HepG2 (cell line): ENCODE measurements around the gene ZNF714. TPM values are rescaled to one million over a fixed set of nuclear protein-coding genes. Genes with fewer than 3 reads are reported as not detected.

Experiments
- EP300 ChIP-seq, 3 experiments: sonication (generic) in 1 of 3; formaldehyde crosslinking in 1 of 3; IDR thresholded peaks; 2 replicates each; pipeline versions ENCODE4 v1.5.1 to v1.6.1; 2011 to 2020; ENCODE audit warnings: low read depth in 2 of 3, low read length in 2 of 3, borderline replicate concordance in 1 of 3, improper control_type of control experiment in 1 of 3, mild to moderate bottlenecking in 1 of 3, missing genetic modification reagents in 1 of 3, moderate library complexity in 1 of 3
- ZKSCAN5 ChIP-seq: sonication (generic); formaldehyde crosslinking; IDR thresholded peaks from 2 replicates; pipeline ENCODE4 v1.5.1; 2020; ENCODE audit warnings: mild to moderate bottlenecking, missing genetic modification reagents
- ZNF251 ChIP-seq: sonication (generic); formaldehyde crosslinking; IDR thresholded peaks from 2 replicates; pipeline ENCODE4 v1.9.0; 2021; ENCODE audit warnings: mild to moderate bottlenecking, missing genetic modification reagents
- ZNF350 ChIP-seq: sonication (generic); formaldehyde crosslinking; IDR thresholded peaks from 2 replicates; pipeline ENCODE4 v1.4.0; 2020; ENCODE audit warnings: mild to moderate bottlenecking, low read depth, missing genetic modification reagents, borderline replicate concordance
- ZNF558 ChIP-seq: sonication (generic); formaldehyde crosslinking; IDR thresholded peaks from 2 replicates; pipeline ENCODE4 v1.9.0; 2022; ENCODE audit warnings: mild to moderate bottlenecking, missing genetic modification reagents, borderline replicate concordance
- ZNF616 ChIP-seq: sonication (generic); formaldehyde crosslinking; IDR thresholded peaks from 2 replicates; pipeline ENCODE4 v1.5.0; 2020; ENCODE audit warnings: low read depth, mild to moderate bottlenecking, missing genetic modification reagents
- ZNF713 ChIP-seq: sonication (generic); formaldehyde crosslinking; IDR thresholded peaks from 2 replicates; pipeline ENCODE4 v1.4.0; 2020; ENCODE audit warnings: mild to moderate bottlenecking, missing genetic modification reagents
- polyA plus RNA-seq, 8 experiments: library from polyadenylated mRNA; depleted of rRNA in 3 of 8; stranded (reverse) in 7 of 8; unstranded in 1 of 8; fragments of >200 nt; fragmentation: Illumina TruSeq in 4 of 8; extraction: Trizol in 4 of 8; gene quantifications; 2 replicates each; pipeline versions ENCODE4 v1.2.1 to v1.2.3, GENCODE V29; 2011 to 2016; ENCODE audit warnings: low read depth in 4 of 8, missing spikeins in 1 of 8, mixed read lengths in 1 of 8; ENCODE audit not compliant: insufficient read depth in 1 of 8
- total RNA-seq, 5 experiments: library from RNA; depleted of rRNA; stranded (reverse); fragments of >200 nt; fragmentation: Illumina TruSeq; extraction: Trizol; gene quantifications; 2 replicates each; pipeline ENCODE4 v1.2.3, GENCODE V29; 2016; ENCODE audit warnings: low read depth in 1 of 5
- TF ChIP-seq, protein P1 (sequence below): IDR thresholded peaks from 2 replicates; pipeline ENCODE4 v1.6.1; 2012; ENCODE audit warnings: low read depth, low read length, improper control_type of control experiment
- TF ChIP-seq, protein P2 (sequence below): sonication (generic); formaldehyde crosslinking; IDR thresholded peaks from 2 replicates; pipeline ENCODE4 v1.4.0; 2020; ENCODE audit warnings: missing genetic modification reagents, borderline replicate concordance
- TF ChIP-seq, protein P3 (sequence below): sonication (generic); formaldehyde crosslinking; IDR thresholded peaks from 2 replicates; pipeline ENCODE4 v1.8.1; 2023; ENCODE audit warnings: missing genetic modification reagents, inconsistent platforms, borderline replicate concordance
- TF ChIP-seq, protein P4 (sequence below): sonication (generic); formaldehyde crosslinking; IDR thresholded peaks from 2 replicates; pipeline ENCODE4 v1.9.0; 2021; ENCODE audit warnings: missing genetic modification reagents, borderline replicate concordance
- TF ChIP-seq, protein P5 (sequence below): fragments of 450-650 bp; IDR thresholded peaks from 2 replicates; pipeline ENCODE4 v1.6.1; 2017
- TF ChIP-seq, protein P6 (sequence below): sonication (generic); formaldehyde crosslinking; IDR thresholded peaks from 2 replicates; pipeline ENCODE4 v1.9.0; 2021; ENCODE audit warnings: missing genetic modification reagents, mild to moderate bottlenecking, borderline replicate concordance

The ZNF714 gene
- total and polyA plus RNA-seq, 2 of the 13 experiments (the other 11 are each of a cell fraction or from before 2014, with no cell fraction given): 6.7 to 27.8 TPM

DNA sequence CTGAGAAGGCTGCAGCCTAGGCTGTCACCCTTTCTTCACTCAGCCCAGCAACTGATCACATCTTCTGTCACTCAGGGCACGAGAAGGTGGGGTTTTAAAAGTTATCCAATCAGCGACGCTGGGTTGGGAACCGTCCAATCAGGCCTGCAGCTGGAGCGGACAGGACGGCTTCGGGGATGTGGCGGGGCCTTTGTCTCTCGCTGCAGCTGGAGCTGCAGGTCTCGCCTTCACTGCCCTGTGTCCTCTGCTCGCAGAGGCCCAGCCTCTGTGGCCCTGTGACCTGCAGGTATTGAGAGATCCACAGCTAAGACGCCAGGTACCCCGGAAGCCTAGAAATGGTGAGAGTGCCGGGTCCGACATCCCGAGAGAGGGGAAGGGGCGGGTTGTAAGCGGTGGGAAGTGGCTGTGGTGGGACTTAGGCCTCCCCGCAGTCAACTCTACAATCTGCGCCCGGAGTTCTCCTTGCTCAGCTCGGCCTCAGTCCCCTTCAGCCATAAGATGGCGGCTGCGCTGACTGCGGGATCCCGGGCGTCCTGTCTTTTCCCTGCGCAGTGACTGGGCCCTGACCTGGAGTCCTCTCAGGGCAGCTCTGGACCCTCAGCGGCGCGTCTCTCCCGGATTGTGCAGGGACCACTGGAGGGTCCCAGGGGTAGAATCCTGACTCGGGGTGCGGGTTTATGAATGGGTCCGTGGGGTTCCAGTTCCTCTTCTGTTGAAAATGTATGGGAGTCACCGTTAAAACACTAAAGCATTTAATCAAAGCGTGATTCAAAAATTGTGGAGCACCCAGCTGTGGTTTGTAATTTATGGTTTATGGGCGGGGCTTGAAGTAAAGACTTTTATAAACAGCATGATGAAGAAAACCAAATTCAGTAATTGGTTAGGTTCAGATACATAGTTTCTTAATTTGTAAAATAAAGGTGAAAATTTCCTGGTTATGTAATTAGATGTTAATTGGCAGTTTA lies at the start of gene ZNF714 (continued):
- TF ChIP-seq, protein P1, sequence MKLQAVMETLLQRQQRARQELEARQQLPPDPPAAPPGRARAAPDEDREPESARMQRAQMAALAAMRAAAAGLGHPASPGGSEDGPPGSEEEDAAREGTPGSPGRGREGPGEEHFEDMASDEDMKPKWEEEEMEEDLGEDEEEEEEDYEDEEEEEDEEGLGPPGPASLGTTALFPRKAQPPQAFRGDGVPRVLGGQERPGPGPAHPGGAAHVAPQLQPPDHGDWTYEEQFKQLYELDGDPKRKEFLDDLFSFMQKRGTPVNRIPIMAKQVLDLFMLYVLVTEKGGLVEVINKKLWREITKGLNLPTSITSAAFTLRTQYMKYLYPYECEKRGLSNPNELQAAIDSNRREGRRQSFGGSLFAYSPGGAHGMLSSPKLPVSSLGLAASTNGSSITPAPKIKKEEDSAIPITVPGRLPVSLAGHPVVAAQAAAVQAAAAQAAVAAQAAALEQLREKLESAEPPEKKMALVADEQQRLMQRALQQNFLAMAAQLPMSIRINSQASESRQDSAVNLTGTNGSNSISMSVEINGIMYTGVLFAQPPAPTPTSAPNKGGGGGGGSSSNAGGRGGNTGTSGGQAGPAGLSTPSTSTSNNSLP: no peak; the same call in 1 of the 2 replicates
- no peak for TF ChIP-seq ZNF251
- no peak; the same call in 1 of the 2 replicates for TF ChIP-seq ZNF350 (CRISPR knock-in tag)
- no peak for TF ChIP-seq EP300 (IDR thresholded peaks at IDR 0.05; ENCODE audit: low read depth in 2 of 2, low read length in 2 of 2)
- no peak for TF ChIP-seq EP300 (CRISPR knock-in tag; IDR thresholded peaks at IDR 0.05; ENCODE audit: borderline replicate concordance)
- TF ChIP-seq, protein P2, sequence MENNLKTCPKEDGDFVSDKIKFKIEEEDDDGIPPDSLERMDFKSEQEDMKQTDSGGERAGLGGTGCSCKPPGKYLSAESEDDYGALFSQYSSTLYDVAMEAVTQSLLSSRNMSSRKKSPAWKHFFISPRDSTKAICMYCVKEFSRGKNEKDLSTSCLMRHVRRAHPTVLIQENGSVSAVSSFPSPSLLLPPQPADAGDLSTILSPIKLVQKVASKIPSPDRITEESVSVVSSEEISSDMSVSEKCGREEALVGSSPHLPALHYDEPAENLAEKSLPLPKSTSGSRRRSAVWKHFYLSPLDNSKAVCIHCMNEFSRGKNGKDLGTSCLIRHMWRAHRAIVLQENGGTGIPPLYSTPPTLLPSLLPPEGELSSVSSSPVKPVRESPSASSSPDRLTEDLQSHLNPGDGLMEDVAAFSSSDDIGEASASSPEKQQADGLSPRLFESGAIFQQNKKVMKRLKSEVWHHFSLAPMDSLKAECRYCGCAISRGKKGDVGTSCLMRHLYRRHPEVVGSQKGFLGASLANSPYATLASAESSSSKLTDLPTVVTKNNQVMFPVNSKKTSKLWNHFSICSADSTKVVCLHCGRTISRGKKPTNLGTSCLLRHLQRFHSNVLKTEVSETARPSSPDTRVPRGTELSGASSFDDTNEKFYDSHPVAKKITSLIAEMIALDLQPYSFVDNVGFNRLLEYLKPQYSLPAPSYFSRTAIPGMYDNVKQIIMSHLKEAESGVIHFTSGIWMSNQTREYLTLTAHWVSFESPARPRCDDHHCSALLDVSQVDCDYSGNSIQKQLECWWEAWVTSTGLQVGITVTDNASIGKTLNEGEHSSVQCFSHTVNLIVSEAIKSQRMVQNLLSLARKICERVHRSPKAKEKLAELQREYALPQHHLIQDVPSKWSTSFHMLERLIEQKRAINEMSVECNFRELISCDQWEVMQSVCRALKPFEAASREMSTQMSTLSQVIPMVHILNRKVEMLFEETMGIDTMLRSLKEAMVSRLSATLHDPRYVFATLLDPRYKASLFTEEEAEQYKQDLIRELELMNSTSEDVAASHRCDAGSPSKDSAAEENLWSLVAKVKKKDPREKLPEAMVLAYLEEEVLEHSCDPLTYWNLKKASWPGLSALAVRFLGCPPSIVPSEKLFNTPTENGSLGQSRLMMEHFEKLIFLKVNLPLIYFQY (CRISPR knock-in tag): no peak
- no peak for TF ChIP-seq ZNF713 (CRISPR knock-in tag)
- no peak for TF ChIP-seq ZKSCAN5 (CRISPR knock-in tag)
- TF ChIP-seq, protein P3, sequence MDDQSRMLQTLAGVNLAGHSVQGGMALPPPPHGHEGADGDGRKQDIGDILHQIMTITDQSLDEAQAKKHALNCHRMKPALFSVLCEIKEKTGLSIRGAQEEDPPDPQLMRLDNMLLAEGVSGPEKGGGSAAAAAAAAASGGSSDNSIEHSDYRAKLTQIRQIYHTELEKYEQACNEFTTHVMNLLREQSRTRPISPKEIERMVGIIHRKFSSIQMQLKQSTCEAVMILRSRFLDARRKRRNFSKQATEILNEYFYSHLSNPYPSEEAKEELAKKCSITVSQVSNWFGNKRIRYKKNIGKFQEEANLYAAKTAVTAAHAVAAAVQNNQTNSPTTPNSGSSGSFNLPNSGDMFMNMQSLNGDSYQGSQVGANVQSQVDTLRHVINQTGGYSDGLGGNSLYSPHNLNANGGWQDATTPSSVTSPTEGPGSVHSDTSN (CRISPR knock-in tag): no peak
- TF ChIP-seq ZNF616: no peak
- TF ChIP-seq, protein P4, sequence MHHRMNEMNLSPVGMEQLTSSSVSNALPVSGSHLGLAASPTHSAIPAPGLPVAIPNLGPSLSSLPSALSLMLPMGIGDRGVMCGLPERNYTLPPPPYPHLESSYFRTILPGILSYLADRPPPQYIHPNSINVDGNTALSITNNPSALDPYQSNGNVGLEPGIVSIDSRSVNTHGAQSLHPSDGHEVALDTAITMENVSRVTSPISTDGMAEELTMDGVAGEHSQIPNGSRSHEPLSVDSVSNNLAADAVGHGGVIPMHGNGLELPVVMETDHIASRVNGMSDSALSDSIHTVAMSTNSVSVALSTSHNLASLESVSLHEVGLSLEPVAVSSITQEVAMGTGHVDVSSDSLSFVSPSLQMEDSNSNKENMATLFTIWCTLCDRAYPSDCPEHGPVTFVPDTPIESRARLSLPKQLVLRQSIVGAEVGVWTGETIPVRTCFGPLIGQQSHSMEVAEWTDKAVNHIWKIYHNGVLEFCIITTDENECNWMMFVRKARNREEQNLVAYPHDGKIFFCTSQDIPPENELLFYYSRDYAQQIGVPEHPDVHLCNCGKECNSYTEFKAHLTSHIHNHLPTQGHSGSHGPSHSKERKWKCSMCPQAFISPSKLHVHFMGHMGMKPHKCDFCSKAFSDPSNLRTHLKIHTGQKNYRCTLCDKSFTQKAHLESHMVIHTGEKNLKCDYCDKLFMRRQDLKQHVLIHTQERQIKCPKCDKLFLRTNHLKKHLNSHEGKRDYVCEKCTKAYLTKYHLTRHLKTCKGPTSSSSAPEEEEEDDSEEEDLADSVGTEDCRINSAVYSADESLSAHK (CRISPR knock-in tag): no peak
- TF ChIP-seq, protein P5, sequence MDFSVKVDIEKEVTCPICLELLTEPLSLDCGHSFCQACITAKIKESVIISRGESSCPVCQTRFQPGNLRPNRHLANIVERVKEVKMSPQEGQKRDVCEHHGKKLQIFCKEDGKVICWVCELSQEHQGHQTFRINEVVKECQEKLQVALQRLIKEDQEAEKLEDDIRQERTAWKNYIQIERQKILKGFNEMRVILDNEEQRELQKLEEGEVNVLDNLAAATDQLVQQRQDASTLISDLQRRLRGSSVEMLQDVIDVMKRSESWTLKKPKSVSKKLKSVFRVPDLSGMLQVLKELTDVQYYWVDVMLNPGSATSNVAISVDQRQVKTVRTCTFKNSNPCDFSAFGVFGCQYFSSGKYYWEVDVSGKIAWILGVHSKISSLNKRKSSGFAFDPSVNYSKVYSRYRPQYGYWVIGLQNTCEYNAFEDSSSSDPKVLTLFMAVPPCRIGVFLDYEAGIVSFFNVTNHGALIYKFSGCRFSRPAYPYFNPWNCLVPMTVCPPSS: no peak
- no peak for TF ChIP-seq ZNF558 (CRISPR knock-in tag)
- TF ChIP-seq, protein P6, sequence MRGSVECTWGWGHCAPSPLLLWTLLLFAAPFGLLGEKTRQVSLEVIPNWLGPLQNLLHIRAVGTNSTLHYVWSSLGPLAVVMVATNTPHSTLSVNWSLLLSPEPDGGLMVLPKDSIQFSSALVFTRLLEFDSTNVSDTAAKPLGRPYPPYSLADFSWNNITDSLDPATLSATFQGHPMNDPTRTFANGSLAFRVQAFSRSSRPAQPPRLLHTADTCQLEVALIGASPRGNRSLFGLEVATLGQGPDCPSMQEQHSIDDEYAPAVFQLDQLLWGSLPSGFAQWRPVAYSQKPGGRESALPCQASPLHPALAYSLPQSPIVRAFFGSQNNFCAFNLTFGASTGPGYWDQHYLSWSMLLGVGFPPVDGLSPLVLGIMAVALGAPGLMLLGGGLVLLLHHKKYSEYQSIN: no peak
